ACC112 (cell line): ENCODE data around the gene RAB3C.

Source experiments
- H2AFZ ChIP-seq: fragments of 200-600 bp; sonication (generic); one replicate; pipeline ENCODE4 v1.6.0; 2017; ENCODE audit warnings: antibody characterized with exemption, low read length; ENCODE audit not compliant: unreplicated experiment
- H3K27ac ChIP-seq: fragments of 200-600 bp; sonication (generic); 2 replicates; pipeline ENCODE4 v1.5.1; 2014; ENCODE audit warnings: low read depth, mild to moderate bottlenecking, antibody characterized with exemption, low read length, moderate library complexity
- H3K27me3 ChIP-seq: fragments of 200-600 bp; sonication (generic); 2 replicates; pipeline ENCODE4 v1.6.1; 2014; ENCODE audit warnings: mild to moderate bottlenecking, antibody characterized with exemption, low read length, moderate library complexity, mixed read lengths; ENCODE audit not compliant: insufficient read depth
- H3K36me3 ChIP-seq: fragments of 200-600 bp; sonication (generic); 2 replicates; pipeline ENCODE4 v1.6.1; 2016; ENCODE audit warnings: mild to moderate bottlenecking, antibody characterized with exemption, low read length, moderate library complexity, mixed read lengths; ENCODE audit not compliant: insufficient read depth
- H3K4me1 ChIP-seq: fragments of 200-600 bp; sonication (generic); one replicate; pipeline ENCODE4 v1.6.1; 2016; ENCODE audit warnings: low read length, mixed read lengths; ENCODE audit not compliant: insufficient read depth, unreplicated experiment, control insufficient read depth
- H3K4me3 ChIP-seq: fragments of 200-600 bp; sonication (generic); 2 replicates; pipeline ENCODE4 v1.5.1; 2014; ENCODE audit warnings: mild to moderate bottlenecking, low read depth, low read length
- H3K79me2 ChIP-seq: fragments of 200-600 bp; sonication (generic); one replicate; pipeline ENCODE4 v1.6.0; 2016; ENCODE audit warnings: low read length; ENCODE audit not compliant: control insufficient read depth, unreplicated experiment, insufficient read depth

RAB3C gene

DNA sequence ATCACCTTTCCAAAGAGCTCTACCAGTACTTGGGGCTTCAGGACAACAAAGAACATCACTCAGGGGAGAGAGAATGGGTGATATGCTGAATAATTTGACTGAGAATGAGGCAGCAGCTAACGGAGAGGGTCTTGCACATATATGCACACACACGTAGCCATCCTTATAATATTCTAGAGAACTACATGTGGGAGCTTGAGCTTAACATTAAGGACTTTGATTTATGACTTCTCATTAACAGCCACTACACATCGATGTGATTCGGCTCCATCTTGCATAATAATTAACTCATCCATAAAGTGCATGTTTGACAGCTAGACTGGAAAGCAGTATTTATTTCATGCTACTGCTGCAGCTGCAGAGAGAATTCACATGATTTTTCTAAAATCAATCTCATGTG is 163.4 kb downstream of the RAB3C start:
- Histone ChIP-seq H3K27ac (no peak overlapping the region), H2AFZ (no peak overlapping the region), H3K27me3 (peaks cover 41% of the 10 kb centered on the region), H3K4me1 (peaks cover 1% of the 10 kb centered on the region), H3K79me2 (no peaks in the 10 kb centered on the region), H3K36me3 (no peaks in the 10 kb centered on the region), H3K4me3 (no peak overlapping the region)

DNA sequence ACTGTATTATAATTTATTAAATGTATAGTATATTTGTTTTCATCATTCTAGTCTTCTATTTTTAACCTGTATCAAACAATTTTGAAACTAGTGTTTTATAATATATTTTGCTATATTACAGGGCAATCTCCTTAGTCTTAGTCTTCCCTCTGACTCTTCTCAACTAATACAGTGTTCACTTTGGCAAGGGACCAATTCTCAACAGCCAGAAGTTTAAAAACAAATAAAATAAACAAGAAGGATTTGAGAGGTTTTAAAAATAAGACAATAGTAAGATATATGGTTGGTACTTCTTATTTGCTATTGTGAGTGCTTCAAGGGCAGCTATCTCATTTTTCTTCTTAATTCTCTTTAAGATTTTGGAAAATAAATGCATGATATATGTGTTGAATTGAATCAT is 167.2 kb downstream of the RAB3C start:
- no peaks in the 10 kb centered on the region for H3K36me3 ChIP-seq
- no peak overlapping the region for H3K4me3 ChIP-seq
- peaks cover 38% of the 10 kb centered on the region for H3K27me3 ChIP-seq
- no peaks in the 10 kb centered on the region for H3K79me2 ChIP-seq
- H2AFZ ChIP-seq: no peak overlapping the region
- H3K27ac ChIP-seq: no peak overlapping the region
- peaks cover 5% of the 10 kb centered on the region for H3K4me1 ChIP-seq

DNA sequence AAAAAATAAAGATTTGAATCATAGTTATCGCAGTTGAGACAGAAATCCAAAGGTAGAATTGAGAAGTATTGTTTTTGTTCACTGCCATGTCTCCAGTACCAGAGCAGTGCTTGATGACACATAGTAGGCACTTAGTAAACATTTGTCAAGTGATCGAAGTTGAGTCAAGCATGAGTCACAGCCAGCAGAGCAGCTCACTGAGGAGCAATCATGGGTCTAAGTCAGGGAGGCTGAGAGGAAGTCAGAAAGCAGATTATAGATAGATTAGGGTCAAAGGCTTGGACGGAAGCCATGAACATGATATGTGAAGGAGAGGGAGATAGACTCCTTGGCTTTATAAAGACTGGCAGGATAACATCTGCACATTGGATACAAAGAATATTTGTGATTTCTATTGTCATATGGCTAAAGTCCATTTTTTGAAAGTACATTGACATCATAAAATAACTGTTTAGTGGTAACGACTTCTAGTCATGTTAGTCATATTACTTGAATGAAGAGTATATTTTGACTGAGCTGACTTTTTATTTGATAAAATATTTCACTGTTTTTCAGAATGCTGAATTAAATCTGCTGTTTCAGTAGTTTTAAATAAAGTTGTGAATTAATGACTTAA is 168.5 kb downstream of the RAB3C start:
- no peaks in the 10 kb centered on the region for H3K36me3 ChIP-seq
- no peak overlapping the region for H2AFZ ChIP-seq
- peaks cover 34% of the 10 kb centered on the region; the same call in 1 of the 2 replicates for H3K27me3 ChIP-seq
- H3K79me2 ChIP-seq: no peaks in the 10 kb centered on the region
- H3K27ac ChIP-seq: no peak overlapping the region
- no peak overlapping the region for H3K4me3 ChIP-seq
- H3K4me1 ChIP-seq: peaks cover 5% of the 10 kb centered on the region

DNA sequence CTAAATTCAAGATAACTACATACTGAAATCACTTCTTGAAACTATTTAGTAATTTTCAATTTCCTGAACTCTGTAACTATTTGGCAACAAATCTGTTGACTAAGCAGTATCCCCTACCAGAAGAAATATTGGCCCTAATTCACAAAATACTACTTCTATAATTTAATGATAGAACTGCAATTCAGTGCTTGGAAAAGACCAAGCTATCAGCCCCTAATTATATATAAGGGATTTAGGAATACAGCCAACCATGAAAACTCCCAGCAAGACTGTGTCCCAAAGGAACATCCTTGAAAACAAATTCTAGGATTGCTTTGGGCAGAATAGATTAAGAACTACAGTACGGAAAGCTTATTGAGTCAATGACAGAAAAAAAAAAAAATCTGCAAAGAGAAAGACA is 169.2 kb downstream of the RAB3C start:
- Histone ChIP-seq H3K36me3 (no peaks in the 10 kb centered on the region), H3K27me3 (peaks cover 28% of the 10 kb centered on the region; the same call in 1 of the 2 replicates), H3K79me2 (no peaks in the 10 kb centered on the region), H3K4me1 (peaks cover 5% of the 10 kb centered on the region), H2AFZ (no peak overlapping the region), H3K27ac (no peak overlapping the region), H3K4me3 (no peak overlapping the region)

DNA sequence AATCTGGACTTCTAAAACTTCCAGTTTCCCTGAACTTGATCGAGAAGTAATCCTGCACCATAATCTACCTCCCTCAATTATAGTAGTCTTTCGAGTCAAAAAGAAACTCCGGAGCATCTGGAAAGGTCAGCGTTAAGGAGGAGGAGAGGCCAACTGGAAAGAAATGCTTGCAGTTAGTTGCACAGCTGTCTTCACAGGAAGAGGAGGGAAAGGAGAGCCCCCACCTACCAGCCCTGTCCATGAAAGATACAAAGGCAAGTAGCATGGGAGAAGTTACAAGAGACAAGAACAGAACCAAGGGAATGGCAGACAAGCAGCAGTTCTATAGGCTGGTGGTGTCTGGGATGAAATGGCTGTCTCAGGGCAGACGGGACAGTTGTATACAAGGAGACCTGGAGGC is 170.6 kb downstream of the RAB3C start:
- H3K4me1 ChIP-seq: peaks cover 5% of the 10 kb centered on the region
- no peak overlapping the region for H3K27ac ChIP-seq
- no peak overlapping the region for H3K4me3 ChIP-seq
- H3K27me3 ChIP-seq: peaks cover 21% of the 10 kb centered on the region; the same call in 1 of the 2 replicates
- no peaks in the 10 kb centered on the region for H3K36me3 ChIP-seq
- no peaks in the 10 kb centered on the region for H3K79me2 ChIP-seq
- no peak overlapping the region for H2AFZ ChIP-seq

DNA sequence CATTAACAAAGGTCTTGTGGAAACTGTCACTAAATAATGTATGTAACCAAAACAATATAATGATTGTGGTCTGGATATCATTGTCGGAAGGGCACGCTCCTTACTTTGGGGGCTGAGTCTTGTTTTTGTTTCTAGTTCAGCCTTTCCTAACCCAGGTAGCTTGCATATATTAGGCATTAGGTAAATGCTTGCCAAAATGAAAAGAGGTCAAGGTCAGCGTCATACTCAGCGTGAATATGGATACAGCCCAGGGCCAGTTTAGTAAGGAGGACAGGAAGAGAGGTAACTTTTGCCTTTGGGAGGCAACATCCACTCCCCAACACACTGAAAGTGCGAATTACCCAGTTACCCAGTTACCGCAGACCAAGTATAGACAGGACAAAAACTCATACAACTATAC is 171.4 kb downstream of the RAB3C start:
- Histone ChIP-seq H2AFZ (no peak overlapping the region), H3K4me3 (no peak overlapping the region), H3K27ac (no peak overlapping the region), H3K27me3 (peaks cover 17% of the 10 kb centered on the region; the same call in 1 of the 2 replicates), H3K36me3 (no peaks in the 10 kb centered on the region), H3K79me2 (no peaks in the 10 kb centered on the region), H3K4me1 (peaks cover 5% of the 10 kb centered on the region)

DNA sequence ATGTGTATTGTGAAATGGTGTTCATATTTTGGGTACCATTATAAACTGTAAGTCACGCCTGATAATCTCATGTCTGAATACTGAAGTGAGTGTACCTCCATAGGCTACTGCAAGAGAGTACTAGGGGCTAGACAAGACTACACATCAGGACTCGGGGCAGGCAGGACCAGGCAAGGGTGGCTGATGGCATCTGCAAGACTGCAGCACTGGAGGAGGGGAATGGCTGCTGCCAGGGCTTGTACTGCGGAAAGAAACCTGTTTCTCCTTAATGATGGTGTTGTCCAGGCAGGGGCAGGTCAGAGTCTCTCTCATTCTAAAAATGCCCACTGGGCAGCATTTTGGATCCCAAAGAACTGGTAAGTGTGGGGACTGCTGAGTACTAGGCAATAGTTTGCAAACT is 172.5 kb downstream of the RAB3C start:
- H3K27ac ChIP-seq: no peak overlapping the region
- no peak overlapping the region for H2AFZ ChIP-seq

DNA sequence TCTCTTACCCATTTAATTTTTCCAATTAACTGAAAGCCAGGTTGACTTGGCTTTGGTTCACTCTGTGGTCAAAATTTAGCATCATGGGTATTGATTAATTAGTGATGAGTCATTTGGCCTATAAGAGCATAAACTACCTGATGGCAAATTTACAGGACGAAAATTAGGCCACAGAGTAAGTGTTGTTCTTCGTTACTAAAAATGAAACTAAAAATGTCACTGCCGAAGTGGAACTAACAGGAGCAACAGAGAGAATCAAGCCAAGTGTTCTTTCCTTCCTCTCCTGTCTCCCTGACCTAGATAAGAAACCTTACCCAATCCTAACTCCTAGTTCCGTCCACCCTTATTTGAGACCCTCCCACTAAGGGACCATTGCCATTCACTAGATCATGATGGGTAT is 176.9 kb downstream of the RAB3C start:
- Histone ChIP-seq H3K4me3 (peak overlapping the region; percentile 73), H3K27me3 (peaks cover 12% of the 10 kb centered on the region), H3K36me3 (no peaks in the 10 kb centered on the region), H3K27ac (no peak overlapping the region), H3K79me2 (no peaks in the 10 kb centered on the region), H3K4me1 (no peaks in the 10 kb centered on the region), H2AFZ (peak overlapping the region; percentile 61)

More for the DNA sequence above, 172.5 kb downstream of the RAB3C start:
- Histone ChIP-seq H3K4me3 (no peak overlapping the region), H3K36me3 (no peaks in the 10 kb centered on the region), H3K27me3 (peaks cover 17% of the 10 kb centered on the region; the same call in 1 of the 2 replicates), H3K79me2 (no peaks in the 10 kb centered on the region), H3K4me1 (peaks cover 5% of the 10 kb centered on the region)

DNA sequence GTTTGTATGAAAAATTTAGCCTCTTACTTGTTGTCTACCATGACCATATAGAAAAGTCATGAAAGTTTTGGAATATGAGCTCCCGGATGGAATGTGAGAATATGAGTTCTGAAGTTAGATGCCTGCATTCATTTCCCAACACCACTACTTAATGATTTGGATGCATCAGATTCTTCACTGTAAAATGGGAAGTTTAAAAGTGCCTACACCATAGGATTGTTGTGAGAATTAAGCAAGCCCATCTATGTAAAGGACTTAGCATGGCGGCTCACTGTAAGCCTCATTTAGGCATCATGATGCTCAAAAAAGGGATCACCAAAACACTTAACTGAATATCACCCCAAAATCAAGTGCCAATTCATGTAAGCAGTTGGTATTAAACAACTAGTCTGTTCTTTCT is 177.3 kb downstream of the RAB3C start:
- Histone ChIP-seq H2AFZ (peak overlapping the region; percentile 61), H3K27me3 (peaks cover 12% of the 10 kb centered on the region), H3K79me2 (no peaks in the 10 kb centered on the region), H3K36me3 (no peaks in the 10 kb centered on the region), H3K27ac (no peak overlapping the region), H3K4me3 (peak overlapping the region; percentile 73), H3K4me1 (no peaks in the 10 kb centered on the region)

DNA sequence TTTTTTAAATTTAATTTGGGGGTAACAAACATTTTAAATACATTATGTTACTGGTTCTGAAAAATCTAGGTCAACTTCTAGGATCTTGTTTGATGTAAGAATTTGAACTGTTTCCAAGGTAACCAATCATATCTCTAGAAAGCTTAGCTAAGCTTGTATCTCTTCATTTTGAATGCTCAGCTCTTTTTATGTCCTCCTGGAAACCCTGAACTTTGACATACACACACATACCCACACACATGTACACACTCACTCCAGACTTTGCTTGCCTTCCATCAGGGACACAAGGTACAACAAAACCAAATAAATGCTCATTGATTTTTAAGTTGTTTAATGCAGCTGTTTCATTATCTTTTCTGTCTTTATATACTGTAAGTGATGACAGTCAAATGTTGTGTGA is 178.5 kb downstream of the RAB3C start:
- H3K79me2 ChIP-seq: no peaks in the 10 kb centered on the region
- H3K4me3 ChIP-seq: no peak overlapping the region
- no peaks in the 10 kb centered on the region for H3K4me1 ChIP-seq
- H3K36me3 ChIP-seq: no peaks in the 10 kb centered on the region
- H3K27ac ChIP-seq: no peak overlapping the region
- no peak overlapping the region for H2AFZ ChIP-seq
- peaks cover 11% of the 10 kb centered on the region for H3K27me3 ChIP-seq

DNA sequence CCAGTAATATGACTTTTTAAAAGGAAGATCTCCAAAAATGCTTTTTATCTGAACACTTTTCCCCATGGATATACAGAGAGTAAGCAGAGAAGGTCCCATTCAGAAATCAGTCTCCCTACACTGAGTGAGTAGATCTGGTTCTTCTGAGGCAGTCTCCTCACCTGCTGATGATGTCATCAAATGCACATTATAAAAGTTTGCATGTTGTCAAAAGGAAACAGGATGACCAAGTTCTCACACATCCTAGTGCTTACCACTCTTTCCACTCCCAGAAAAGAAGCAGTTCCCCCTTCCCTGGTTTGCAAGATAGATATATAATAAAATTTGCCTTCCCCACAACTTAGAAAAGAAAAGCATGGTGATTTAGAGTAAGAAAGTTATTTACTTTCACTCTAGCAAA is 180.5 kb downstream of the RAB3C start:
- H2AFZ ChIP-seq: no peak overlapping the region
- H3K4me1 ChIP-seq: no peaks in the 10 kb centered on the region
- no peak overlapping the region for H3K4me3 ChIP-seq
- H3K36me3 ChIP-seq: no peaks in the 10 kb centered on the region
- H3K27me3 ChIP-seq: peaks cover 30% of the 10 kb centered on the region
- no peak overlapping the region for H3K27ac ChIP-seq
- H3K79me2 ChIP-seq: no peaks in the 10 kb centered on the region
